Neuronal stem cell (in vitro differentiated cells): ENCODE measurements around the gene GMCL1. TPM values are rescaled to one million over a fixed set of nuclear protein-coding genes. Genes with fewer than 3 reads are reported as not detected.

Source experiments
- small RNA-seq: library from polyadenylated mRNA; stranded (forward); fragments of <200 nt; extraction: miRNeasy Mini kit (QIAGEN cat#:217004); gene quantifications from one replicate; pipeline ENCODE3, GENCODE V24; 2013; ENCODE audit not compliant: insufficient read depth

Gene GMCL1

Small RNAs within 50 kb of the gene (small RNA-seq; reads per million reads assigned to genes)
- not detected for gene RPL23AP92
